HG03280 (cell line): Measurements from ENCODE around the gene ATAD1.
"Not testable (repeated sequence)": the region's sequence is repeated elsewhere in the genome, so short reads cannot be mapped to it uniquely, and the experiment has no call there.

Experiments used
- ATAC-seq: cut with Tn5 transposase; IDR thresholded peaks from one replicate; pipeline ENCODE4 v1.9.1; 2021; ENCODE audit warnings: mild to moderate bottlenecking, moderate library complexity; ENCODE audit not compliant: unreplicated experiment

The ATAD1 gene

GRCh38 chr10:87817609-87818504 lies at the start of gene ATAD1:
Gene ATAD1 (minus strand): TSS chr10:87818226. CDS start chr10:87814599, 3,627 bp downstream.
- ATAC-seq, result peak; percentile 78

GRCh38 chr10:87867453-87867852 lies 49.4 kb upstream of the ATAD1 start:
- ATAC-seq, result no peak

- ATAC-seq, result no peak
These were observed 48.5 kb upstream of the ATAD1 start for GRCh38 chr10:87866412-87866974.

GRCh38 chr10:87865241-87865881 lies 47.3 kb upstream of the ATAD1 start:
- ATAC-seq, result no peak

- no peak for ATAC-seq
These were observed 46.6 kb upstream of the ATAD1 start for GRCh38 chr10:87864496-87865059.

GRCh38 chr10:87863951-87864495 lies 46.0 kb upstream of the ATAD1 start:
- not testable (repeated sequence) for ATAC-seq

- peak; percentile 35 for ATAC-seq
These were observed 45.3 kb upstream of the ATAD1 start, which contains the start of the genes KLLN and PTEN for GRCh38 chr10:87863053-87863943. Gene KLLN (minus strand): TSS chr10:87863533. CDS start chr10:87862487, 1,046 bp downstream. Gene PTEN (plus strand): TSS chr10:87863625. CDS start chr10:87864470, 845 bp downstream.

- ATAC-seq, result peak; percentile 15
These were observed 44.6 kb upstream of the ATAD1 start for GRCh38 chr10:87862679-87863052.

GRCh38 chr10:87861953-87862678 lies 44.1 kb upstream of the ATAD1 start:
- ATAC-seq, result peak; percentile 60

- peak; percentile 12 for ATAC-seq
These were observed 43.5 kb upstream of the ATAD1 start for GRCh38 chr10:87861566-87861952.

- ATAC-seq, result no peak
These were observed 42.9 kb upstream of the ATAD1 start for GRCh38 chr10:87860816-87861403.

GRCh38 chr10:87860156-87860795 lies 42.2 kb upstream of the ATAD1 start:
- ATAC-seq, result no peak

GRCh38 chr10:87855665-87856064 lies 37.6 kb upstream of the ATAD1 start:
- ATAC-seq, result not testable (repeated sequence)

GRCh38 chr10:87855247-87855646 lies 37.2 kb upstream of the ATAD1 start:
- ATAC-seq, result not testable (repeated sequence)

- no peak for ATAC-seq
These were observed 34.1 kb upstream of the ATAD1 start for GRCh38 chr10:87852089-87852488.

GRCh38 chr10:87850742-87851205 lies 32.7 kb upstream of the ATAD1 start:
- ATAC-seq, result no peak

- no peak for ATAC-seq
These were observed 31.0 kb upstream of the ATAD1 start for GRCh38 chr10:87849001-87849400.

- no peak for ATAC-seq
These were observed 29.5 kb upstream of the ATAD1 start for GRCh38 chr10:87847550-87847949.
